Activated effector memory CD4-positive, alpha-beta T cell treated with anti-CD3 and anti-CD28 coated beads, Interleukin-2, amount 50 U/mL, for 16 hours (primary cell): ENCODE results near the gene NGFR.

Experiments
- DNase-seq: peaks from one replicate; pipeline ENCODE4 v3.0.0-alpha.2; 2020

The NGFR gene

GRCh38 chr17:49518346-49519078, 23.4 kb downstream of the NGFR start:
- no peak for DNase-seq

- peak; percentile 36 for DNase-seq
Measured at GRCh38 chr17:49519781-49520180, 24.7 kb downstream of the NGFR start.

GRCh38 chr17:49520386-49521087, 25.4 kb downstream of the NGFR start:
- peak; percentile 31 for DNase-seq

GRCh38 chr17:49521088-49521450, 26.0 kb downstream of the NGFR start:
- DNase-seq: no peak

- no peak for DNase-seq
Measured at GRCh38 chr17:49521471-49522356, 26.6 kb downstream of the NGFR start.

GRCh38 chr17:49522357-49522890, 27.3 kb downstream of the NGFR start:
- peak; percentile 44 for DNase-seq

- no peak for DNase-seq
Measured at GRCh38 chr17:49523196-49523595, 28.1 kb downstream of the NGFR start.

- peak; percentile 58 for DNase-seq
Measured at GRCh38 chr17:49523706-49524472, 28.8 kb downstream of the NGFR start.

- DNase-seq: peak; percentile 49
Measured at GRCh38 chr17:49524473-49525359, 29.6 kb downstream of the NGFR start.

- DNase-seq: peak; percentile 42
Measured at GRCh38 chr17:49525831-49526741, 31.0 kb downstream of the NGFR start.

GRCh38 chr17:49527927-49528651, 33.0 kb downstream of the NGFR start:
- DNase-seq: peak; percentile 37

GRCh38 chr17:49528966-49529365, 33.9 kb downstream of the NGFR start:
- peak; percentile 37 for DNase-seq

GRCh38 chr17:49530118-49530517, 35.0 kb downstream of the NGFR start:
- no peak for DNase-seq

GRCh38 chr17:49543860-49544259, 48.8 kb downstream of the NGFR start:
- DNase-seq: no peak

- no peak for DNase-seq
Measured at GRCh38 chr17:49545007-49545660, 50.0 kb downstream of the NGFR start.

- no peak for DNase-seq
Measured at GRCh38 chr17:49545806-49546545, 50.9 kb downstream of the NGFR start.

GRCh38 chr17:49546546-49547535, 51.7 kb downstream of the NGFR start:
- DNase-seq: no peak
